ENCODE measurements around the gene TUBGCP6.

DNA sequence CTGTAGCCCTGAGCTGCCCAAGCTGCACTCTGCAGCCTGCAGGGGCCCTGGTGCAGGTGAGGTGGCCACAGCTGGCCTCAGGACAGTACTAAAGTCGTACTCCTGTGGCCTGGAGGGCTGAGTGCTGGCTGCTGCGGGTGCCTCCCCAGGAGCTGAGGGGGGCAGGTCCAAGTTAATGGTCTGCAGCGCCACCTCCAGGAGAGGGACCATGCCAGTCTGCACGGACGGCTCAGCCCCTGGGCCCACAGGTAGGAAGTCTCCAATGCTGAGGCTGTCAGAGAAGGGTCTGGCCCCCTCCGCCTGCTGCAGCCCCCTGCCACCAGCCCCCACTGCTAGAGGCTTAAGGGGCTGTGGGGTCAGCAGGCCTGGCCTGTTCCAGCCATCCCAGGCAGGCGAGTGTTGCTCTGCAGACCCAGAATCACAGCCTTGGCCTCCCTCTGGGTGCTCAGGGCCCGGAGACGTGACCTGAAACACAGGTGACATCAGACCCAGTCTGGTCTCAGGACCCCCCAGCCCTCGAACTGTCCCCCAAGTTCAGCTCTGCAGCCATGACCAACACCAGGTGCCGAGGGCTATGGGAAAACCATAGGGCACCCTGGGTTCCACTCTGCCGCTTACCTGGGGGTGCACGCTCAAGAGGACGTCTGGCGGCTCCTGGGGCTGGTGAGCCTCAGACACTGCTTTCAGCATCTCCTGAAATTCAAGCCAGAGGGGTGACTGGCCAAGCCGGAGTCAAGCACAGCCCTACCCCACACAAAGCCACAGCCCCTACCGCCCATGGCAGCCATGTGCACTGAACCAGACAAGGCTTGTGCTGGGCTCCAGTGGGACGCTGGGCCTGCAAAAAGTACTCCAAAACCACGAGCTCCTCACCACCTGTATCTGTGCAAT, 23.2 kb downstream of the TUBGCP6 start:
- TF ChIP-seq, protein P1, sequence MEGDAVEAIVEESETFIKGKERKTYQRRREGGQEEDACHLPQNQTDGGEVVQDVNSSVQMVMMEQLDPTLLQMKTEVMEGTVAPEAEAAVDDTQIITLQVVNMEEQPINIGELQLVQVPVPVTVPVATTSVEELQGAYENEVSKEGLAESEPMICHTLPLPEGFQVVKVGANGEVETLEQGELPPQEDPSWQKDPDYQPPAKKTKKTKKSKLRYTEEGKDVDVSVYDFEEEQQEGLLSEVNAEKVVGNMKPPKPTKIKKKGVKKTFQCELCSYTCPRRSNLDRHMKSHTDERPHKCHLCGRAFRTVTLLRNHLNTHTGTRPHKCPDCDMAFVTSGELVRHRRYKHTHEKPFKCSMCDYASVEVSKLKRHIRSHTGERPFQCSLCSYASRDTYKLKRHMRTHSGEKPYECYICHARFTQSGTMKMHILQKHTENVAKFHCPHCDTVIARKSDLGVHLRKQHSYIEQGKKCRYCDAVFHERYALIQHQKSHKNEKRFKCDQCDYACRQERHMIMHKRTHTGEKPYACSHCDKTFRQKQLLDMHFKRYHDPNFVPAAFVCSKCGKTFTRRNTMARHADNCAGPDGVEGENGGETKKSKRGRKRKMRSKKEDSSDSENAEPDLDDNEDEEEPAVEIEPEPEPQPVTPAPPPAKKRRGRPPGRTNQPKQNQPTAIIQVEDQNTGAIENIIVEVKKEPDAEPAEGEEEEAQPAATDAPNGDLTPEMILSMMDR (IDR thresholded peaks at IDR 0.05; ENCODE audit: insufficient read depth, low read depth, low read length): no peak
- TF ChIP-seq EZH2 (IDR thresholded peaks at IDR 0.05; ENCODE audit: insufficient read depth, low read length): no peak
